HG03342 (cell line): ENCODE measurements around the gene B3GNT9.

ENCODE experiments used
- ATAC-seq: cut with Tn5 transposase; IDR thresholded peaks from one replicate; pipeline ENCODE4 v1.9.1; 2021; ENCODE audit warnings: mild to moderate bottlenecking, moderate library complexity; ENCODE audit not compliant: unreplicated experiment

The B3GNT9 gene

DNA sequence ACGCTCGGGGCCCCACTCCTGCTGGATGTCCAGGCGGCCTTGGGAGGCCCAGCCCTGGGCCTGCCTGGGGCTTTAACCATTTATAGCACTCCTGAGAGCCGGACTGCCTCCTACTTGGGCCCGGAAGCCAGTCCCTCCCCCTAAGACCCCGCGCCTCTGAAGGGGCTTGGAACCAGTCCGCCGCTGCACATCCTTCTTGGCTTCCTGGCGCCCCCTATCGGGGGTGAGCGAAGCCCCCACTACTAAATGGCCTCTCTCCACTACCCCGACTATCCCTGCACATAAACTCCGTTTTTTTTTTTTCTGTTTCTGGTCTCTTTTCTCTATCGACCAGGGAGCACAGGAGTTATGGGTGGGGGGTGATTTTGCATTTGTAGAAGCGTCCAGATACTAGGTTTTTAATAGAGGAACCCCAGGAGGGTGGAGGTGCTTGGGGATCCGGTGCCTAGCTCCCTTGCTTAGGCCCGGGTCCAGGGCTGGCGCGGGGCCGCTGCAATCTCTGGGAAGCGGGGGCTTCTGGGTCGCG lies 18.9 kb upstream of the B3GNT9 start:
- ATAC-seq, result no peak

DNA sequence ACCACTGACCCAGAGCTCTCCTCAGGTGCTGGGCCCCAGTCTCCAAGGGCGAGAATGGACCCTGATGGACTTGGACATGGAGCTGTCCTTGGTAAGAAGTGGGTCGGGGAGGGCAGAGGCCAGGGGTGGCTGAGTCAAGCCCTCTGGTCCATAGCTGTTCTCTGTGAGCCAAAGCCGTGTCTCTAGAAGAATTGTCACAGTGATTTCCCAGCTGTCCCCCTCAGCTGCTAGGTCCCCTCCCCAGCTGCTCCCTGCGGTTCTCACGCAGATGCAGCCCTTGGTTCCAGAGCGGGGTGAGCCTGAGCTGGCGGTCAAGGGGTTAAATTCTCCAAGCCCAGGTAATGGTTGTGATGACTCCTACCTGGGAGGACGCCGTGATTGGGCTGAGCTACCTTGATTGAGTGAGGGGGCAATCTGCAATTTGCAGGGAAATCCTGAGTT lies 18.2 kb upstream of the B3GNT9 start:
- no peak for ATAC-seq

- no peak for ATAC-seq
Observed at GRCh38 chr16:67167588-67167987, 16.8 kb upstream of the B3GNT9 start.

GRCh38 chr16:67166598-67167168 lies 15.9 kb upstream of the B3GNT9 start:
- ATAC-seq, result no peak

- ATAC-seq, result no peak
Observed at GRCh38 chr16:67166110-67166547, 15.3 kb upstream of the B3GNT9 start.

DNA sequence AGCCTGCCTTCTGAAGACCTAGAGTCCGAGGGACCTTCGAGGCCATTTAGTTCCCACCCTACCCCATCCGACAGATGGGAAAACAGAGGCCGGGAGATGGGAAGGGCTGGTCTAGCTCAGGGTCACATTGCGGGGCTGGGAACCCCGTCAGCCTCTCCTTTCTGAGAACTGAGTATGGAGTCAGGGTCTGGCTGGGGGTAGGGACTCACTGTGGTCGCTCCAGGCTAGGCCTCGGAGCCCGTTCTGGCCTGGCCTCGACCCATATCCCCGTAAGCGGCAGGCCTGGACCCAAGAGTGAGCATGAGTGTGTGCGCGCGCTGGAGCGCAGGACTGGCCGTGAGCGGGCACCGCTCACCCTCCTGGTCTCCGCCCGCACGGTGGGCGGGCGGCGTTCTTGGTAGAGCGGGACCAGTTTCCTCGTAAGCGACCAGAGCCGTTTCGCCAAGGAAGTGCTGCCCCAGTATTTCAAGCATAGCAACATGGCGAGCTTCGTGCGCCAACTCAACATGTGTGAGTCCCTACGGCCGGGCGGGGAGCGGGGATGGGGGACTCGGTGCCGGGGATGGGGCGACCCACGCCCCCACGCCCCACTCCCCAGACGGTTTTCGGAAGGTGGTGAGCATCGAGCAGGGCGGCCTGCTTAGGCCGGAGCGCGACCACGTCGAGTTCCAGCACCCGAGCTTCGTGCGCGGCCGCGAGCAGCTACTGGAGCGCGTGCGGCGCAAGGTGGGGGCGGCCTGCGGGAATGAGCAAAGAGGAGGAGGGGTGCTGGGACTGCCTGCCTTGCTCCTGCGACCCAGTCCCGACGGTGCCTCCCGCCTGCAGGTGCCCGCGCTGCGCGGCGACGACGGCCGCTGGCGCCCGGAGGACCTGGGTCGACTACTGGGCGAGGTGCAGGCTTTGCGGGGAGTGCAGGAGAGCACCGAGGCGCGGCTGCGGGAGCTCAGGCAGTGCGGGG lies 14.6 kb upstream of the B3GNT9 start:
- ATAC-seq, result no peak

DNA sequence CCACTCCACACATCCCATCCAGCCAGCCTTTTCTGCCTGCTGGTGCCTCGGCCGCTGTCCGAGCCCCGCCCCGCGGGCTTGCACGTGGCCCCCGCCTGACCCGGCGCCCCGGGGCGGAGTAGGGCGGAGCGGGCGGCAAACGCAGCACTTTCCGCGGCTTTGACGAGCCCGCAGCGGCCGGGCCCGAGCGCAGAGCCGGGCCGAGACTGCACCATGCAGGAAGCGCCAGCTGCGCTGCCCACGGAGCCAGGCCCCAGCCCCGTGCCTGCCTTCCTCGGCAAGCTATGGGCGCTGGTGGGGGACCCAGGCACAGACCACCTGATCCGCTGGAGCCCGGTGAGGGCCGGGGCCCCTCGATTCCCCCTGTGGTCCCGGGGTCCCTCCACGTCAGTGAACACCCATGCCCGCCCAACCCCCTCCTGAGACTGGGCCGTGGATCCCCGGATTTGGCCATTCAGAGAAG lies 13.8 kb upstream of the B3GNT9 start, which contains the start of gene HSF4:
TSS of gene HSF4 (plus strand) at position 147 of the 463 bp plus-strand sequence. CDS start at position 214, 67 bp downstream.
- ATAC-seq, result no peak

DNA sequence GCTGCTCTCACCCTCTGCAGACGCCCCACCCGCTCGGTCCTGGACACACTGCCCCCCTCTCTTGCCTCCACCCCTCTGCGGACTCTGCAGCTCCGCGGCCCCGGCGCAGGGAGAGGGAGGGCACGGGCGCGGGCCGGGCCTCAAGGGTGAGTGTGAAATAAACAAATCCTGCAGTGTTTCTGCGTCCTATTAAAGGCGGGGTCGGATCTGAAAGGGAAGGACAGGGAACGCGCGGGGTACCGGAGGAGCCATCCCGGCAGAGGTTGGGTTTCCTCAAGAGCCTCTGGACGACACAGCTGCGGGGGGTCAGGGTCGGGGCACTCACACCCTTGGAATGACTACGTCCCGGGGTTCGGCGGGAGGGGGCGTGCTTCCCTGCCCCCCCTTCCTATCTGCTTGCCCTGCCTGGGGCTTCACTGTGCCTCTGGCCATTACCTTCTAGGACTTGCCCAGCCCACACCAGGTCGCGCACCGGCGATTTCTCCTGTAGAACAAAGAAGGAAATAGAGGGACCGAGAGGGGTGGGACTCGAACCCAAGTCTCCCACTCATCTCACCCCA lies 13.3 kb upstream of the B3GNT9 start:
- ATAC-seq, result no peak

GRCh38 chr16:67163164-67163998 lies 12.6 kb upstream of the B3GNT9 start:
- ATAC-seq, result no peak

- ATAC-seq, result no peak
Observed at GRCh38 chr16:67162506-67163163, 11.8 kb upstream of the B3GNT9 start.

- ATAC-seq, result no peak
Observed at GRCh38 chr16:67161595-67162058, 10.8 kb upstream of the B3GNT9 start.

GRCh38 chr16:67158637-67159600 lies 8.1 kb upstream of the B3GNT9 start:
- ATAC-seq, result peak; percentile 31

DNA sequence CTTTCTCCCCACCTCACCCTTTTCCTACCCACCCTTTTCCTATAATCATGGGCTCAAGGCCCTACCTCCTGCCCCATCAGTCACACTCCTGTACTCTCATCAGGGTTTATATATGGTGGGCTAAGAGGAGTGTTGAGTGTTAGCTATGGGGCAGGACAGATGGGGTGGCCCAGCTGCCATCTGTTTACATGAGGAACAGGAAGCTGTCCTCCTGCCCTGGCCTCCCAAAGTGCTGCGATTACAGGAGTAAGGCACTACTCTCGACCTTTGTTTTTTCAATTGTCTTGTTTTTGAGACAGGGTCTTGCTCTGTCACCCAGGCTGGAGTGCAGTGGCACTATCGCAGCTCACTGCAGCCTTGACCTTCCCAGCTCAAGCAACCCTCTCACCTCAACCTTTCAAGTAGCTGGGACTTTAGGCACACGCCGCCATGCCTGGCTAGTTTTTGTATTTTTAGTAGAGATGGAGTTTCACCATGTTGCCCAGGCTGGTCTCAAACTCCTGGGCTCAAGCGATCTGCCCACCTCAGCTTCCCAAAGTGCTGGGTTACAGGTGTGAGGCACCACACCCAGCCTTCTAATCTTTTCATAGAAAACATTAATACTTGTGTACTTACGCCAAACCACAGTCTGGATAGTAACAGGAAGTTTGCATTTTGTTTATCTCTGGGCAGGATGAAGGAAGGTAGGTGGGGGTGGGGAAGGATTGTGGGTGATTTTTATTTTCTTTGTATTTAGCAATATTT lies 7.3 kb upstream of the B3GNT9 start:
- no peak for ATAC-seq

- no peak for ATAC-seq
Observed at GRCh38 chr16:67157106-67157748, 6.4 kb upstream of the B3GNT9 start.

- no peak for ATAC-seq
Observed at GRCh38 chr16:67156143-67156844, 5.5 kb upstream of the B3GNT9 start.

DNA sequence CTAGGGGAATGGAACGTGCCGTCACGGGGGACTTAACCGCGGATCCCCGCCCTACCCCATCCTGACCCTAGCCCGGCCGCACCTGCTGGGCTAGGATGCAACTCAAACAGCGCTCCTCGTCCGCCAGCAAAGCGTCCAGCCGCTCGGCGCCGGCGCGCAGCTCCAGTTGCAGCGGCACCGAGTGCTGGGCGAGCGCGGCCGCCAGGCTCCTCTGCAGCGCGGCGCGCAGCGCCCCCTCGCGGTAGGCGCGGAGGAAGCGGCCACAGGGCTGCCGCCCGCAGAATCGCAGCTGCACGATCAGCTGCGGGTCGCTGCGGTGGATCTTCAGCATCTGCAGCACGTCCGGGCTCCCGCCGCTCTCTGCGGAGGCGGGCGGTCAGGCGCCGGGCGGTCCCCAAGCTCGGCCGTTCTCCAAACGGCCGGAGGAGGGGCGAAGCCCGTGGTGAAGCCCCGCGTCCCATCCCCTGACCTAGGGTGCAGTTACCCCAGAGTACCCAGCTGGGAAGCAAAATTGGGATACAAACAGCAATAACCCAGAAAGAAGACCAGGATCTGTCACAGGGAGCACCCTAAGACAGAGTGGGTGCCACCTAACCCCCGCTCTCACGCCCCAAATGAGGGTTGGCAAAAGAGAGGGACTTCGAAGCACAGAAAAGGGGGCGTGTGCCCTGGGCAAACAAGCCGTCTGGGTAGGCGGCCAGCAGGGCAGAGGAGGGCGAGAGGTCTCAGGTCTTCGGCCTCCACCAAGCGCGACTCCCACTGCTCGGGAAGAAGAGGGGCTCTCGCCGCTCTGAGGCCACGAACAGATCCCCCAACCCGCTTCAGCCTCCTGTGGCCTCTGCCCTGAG lies 4.7 kb upstream of the B3GNT9 start:
- ATAC-seq, result no peak
